Suprapubic skin (tissue), 4 donors: ENCODE measurements around the gene CALY.

Experiments
- EP300 ChIP-seq: sonication (generic); formaldehyde crosslinking; IDR thresholded peaks from one replicate; pipeline ENCODE4 v1.6.1; 2017; ENCODE audit warnings: antibody characterized with exemption
- POLR2AphosphoS5 ChIP-seq, 3 donors: sonication (generic); formaldehyde crosslinking; IDR thresholded peaks; one replicate each; pipeline ENCODE4 v1.6.1; 2017; ENCODE audit warnings: antibody characterized with exemption in 3 of 3
- TF ChIP-seq, protein P1 (sequence below), 2 donors: fragments of 200-600 bp in 1 of 2; fragments of 450-650 bp in 1 of 2; sonication (generic) in 1 of 2; IDR thresholded peaks; one replicate each; pipeline ENCODE4 v1.5.1; 2016 to 2019; ENCODE audit warnings: antibody characterized with exemption in 2 of 2, mild to moderate bottlenecking in 1 of 2, moderate library complexity in 1 of 2

GRCh38 chr10:133368153-133368552, 31.5 kb upstream of the CALY start:
- TF ChIP-seq, protein P1, sequence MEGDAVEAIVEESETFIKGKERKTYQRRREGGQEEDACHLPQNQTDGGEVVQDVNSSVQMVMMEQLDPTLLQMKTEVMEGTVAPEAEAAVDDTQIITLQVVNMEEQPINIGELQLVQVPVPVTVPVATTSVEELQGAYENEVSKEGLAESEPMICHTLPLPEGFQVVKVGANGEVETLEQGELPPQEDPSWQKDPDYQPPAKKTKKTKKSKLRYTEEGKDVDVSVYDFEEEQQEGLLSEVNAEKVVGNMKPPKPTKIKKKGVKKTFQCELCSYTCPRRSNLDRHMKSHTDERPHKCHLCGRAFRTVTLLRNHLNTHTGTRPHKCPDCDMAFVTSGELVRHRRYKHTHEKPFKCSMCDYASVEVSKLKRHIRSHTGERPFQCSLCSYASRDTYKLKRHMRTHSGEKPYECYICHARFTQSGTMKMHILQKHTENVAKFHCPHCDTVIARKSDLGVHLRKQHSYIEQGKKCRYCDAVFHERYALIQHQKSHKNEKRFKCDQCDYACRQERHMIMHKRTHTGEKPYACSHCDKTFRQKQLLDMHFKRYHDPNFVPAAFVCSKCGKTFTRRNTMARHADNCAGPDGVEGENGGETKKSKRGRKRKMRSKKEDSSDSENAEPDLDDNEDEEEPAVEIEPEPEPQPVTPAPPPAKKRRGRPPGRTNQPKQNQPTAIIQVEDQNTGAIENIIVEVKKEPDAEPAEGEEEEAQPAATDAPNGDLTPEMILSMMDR (IDR thresholded peaks at IDR 0.05), result no peak
- TF ChIP-seq POLR2AphosphoS5 (IDR thresholded peaks at IDR 0.05) (no peak), EP300 (no peak)
